WTC11 (cell line): Measurements from ENCODE around the gene IRS1. TPM values are rescaled to one million over a fixed set of nuclear protein-coding genes. Genes with fewer than 3 reads are reported as not detected.

Source experiments
- ATAC-seq: fragments of 200-7000 bp; cut with Tn5 transposase; 2 replicates; pipeline ENCODE4 v1.10.0; 2021; ENCODE audit warnings: mild to moderate bottlenecking, moderate library complexity
- CTCF ChIA-PET: fragments of 300-600 bp; sonication (Branson Sonifier 250); formaldehyde crosslinking; loops from one replicate; lab custom pipeline; 2021; ENCODE audit warnings: antibody characterized with exemption; lab: Charles Lee
- POLR2A ChIA-PET: fragments of 350-600 bp; sonication (Branson Sonifier 250); formaldehyde crosslinking; loops from one replicate; lab custom pipeline; 2021; ENCODE audit warnings: antibody characterized with exemption; lab: Charles Lee
- DNase-seq: peaks from one replicate; pipeline ENCODE4 v3.0.0; 2021; ENCODE audit warnings: low spot score
- H3K27ac Mint-ChIP-seq: 2 replicates; pipeline ENCODE4 v1.8.0; 2021; ENCODE audit warnings: mixed read lengths
- H3K27me3 Mint-ChIP-seq: 2 replicates; pipeline ENCODE4 v1.8.0; 2021; ENCODE audit warnings: low read depth, mild to moderate bottlenecking, moderate library complexity, mixed read lengths
- H3K36me3 Mint-ChIP-seq: 2 replicates; pipeline ENCODE4 v1.8.0; 2021; ENCODE audit warnings: mixed read lengths
- H3K4me1 Mint-ChIP-seq: 2 replicates; pipeline ENCODE4 v1.8.0; 2022; ENCODE audit warnings: mixed read lengths
- H3K4me3 Mint-ChIP-seq: 2 replicates; pipeline ENCODE4 v1.8.0; 2021; ENCODE audit warnings: mild to moderate bottlenecking, moderate library complexity, mixed read lengths
- H3K9me3 Mint-ChIP-seq: 2 replicates; pipeline ENCODE4 v1.8.0; 2021; ENCODE audit warnings: mixed read lengths
- ATF6 ChIP-seq: sonication (generic); formaldehyde crosslinking; IDR thresholded peaks from 2 replicates; pipeline ENCODE4 v1.8.1; 2023; ENCODE audit warnings: mild to moderate bottlenecking, missing genetic modification reagents
- CBFB ChIP-seq: sonication (generic); formaldehyde crosslinking; IDR thresholded peaks from 2 replicates; pipeline ENCODE4 v1.8.1; 2022; ENCODE audit warnings: mild to moderate bottlenecking, low read depth, missing genetic modification reagents
- CREM ChIP-seq: sonication (generic); formaldehyde crosslinking; IDR thresholded peaks from 2 replicates; pipeline ENCODE4 v1.8.1; 2022; ENCODE audit warnings: mild to moderate bottlenecking, missing genetic modification reagents, moderate library complexity
- EMX1 ChIP-seq: fragments of 250-450 bp; sonication (Bioruptor Pico); IDR thresholded peaks from 2 replicates; pipeline ENCODE4 v1.8.0; 2021; ENCODE audit warnings: mild to moderate bottlenecking
- ERG ChIP-seq: fragments of 250-450 bp; sonication (Bioruptor Pico); IDR thresholded peaks from 2 replicates; pipeline ENCODE4 v1.8.0; 2021; ENCODE audit warnings: mild to moderate bottlenecking
- ETV6 ChIP-seq: sonication (generic); formaldehyde crosslinking; IDR thresholded peaks from 2 replicates; pipeline ENCODE4 v1.8.1; 2022; ENCODE audit warnings: mild to moderate bottlenecking, missing genetic modification reagents
- GTF2I ChIP-seq: fragments of 250-450 bp; sonication (Bioruptor Pico); conservative IDR thresholded peaks from 2 replicates; pipeline ENCODE4 v1.4.0; 2021; ENCODE audit warnings: mild to moderate bottlenecking
- HMGXB4 ChIP-seq: sonication (generic); formaldehyde crosslinking; IDR thresholded peaks from 2 replicates; pipeline ENCODE4 v1.8.1; 2023; ENCODE audit warnings: mild to moderate bottlenecking, moderate library complexity, missing genetic modification reagents
- IRF2 ChIP-seq: sonication (generic); formaldehyde crosslinking; IDR thresholded peaks from 2 replicates; pipeline ENCODE4 v1.8.0; 2022; ENCODE audit warnings: low read depth, missing genetic modification reagents, borderline replicate concordance
- KAT7 ChIP-seq: sonication (generic); formaldehyde crosslinking; IDR thresholded peaks from 2 replicates; pipeline ENCODE4 v1.8.1; 2023; ENCODE audit warnings: missing genetic modification reagents, mild to moderate bottlenecking, borderline replicate concordance
- NFYB ChIP-seq: sonication (generic); formaldehyde crosslinking; conservative IDR thresholded peaks from 2 replicates; pipeline ENCODE4 v1.8.0; 2022; ENCODE audit warnings: low read depth, missing genetic modification reagents
- NR1H2 ChIP-seq: sonication (generic); formaldehyde crosslinking; IDR thresholded peaks from 2 replicates; pipeline ENCODE4 v1.9.0; 2021; ENCODE audit warnings: mild to moderate bottlenecking, moderate library complexity, missing genetic modification reagents
- NR3C1 ChIP-seq: sonication (generic); formaldehyde crosslinking; conservative IDR thresholded peaks from 2 replicates; pipeline ENCODE4 v1.8.1; 2023; ENCODE audit warnings: low read depth, mild to moderate bottlenecking, missing genetic modification reagents
- PRRX2 ChIP-seq: fragments of 250-450 bp; sonication (Bioruptor Pico); IDR thresholded peaks from 2 replicates; pipeline ENCODE4 v1.8.0; 2021; ENCODE audit warnings: mild to moderate bottlenecking
- SMAD4 ChIP-seq: sonication (generic); formaldehyde crosslinking; IDR thresholded peaks from 2 replicates; pipeline ENCODE4 v1.8.0; 2022; ENCODE audit warnings: mild to moderate bottlenecking, missing genetic modification reagents
- SOX15 ChIP-seq: fragments of 250-450 bp; sonication (Bioruptor Pico); IDR thresholded peaks from 2 replicates; pipeline ENCODE4 v1.9.0; 2021; ENCODE audit warnings: mild to moderate bottlenecking
- SP1 ChIP-seq: sonication (generic); formaldehyde crosslinking; conservative IDR thresholded peaks from 2 replicates; pipeline ENCODE4 v1.8.1; 2022; ENCODE audit warnings: missing genetic modification reagents
- TCF7 ChIP-seq: sonication (generic); formaldehyde crosslinking; IDR thresholded peaks from 2 replicates; pipeline ENCODE4 v1.8.0; 2022; ENCODE audit warnings: mild to moderate bottlenecking, low read depth, missing genetic modification reagents, moderate library complexity
- USF1 ChIP-seq: sonication (generic); formaldehyde crosslinking; IDR thresholded peaks from 2 replicates; pipeline ENCODE4 v1.8.0; 2022; ENCODE audit warnings: mild to moderate bottlenecking, missing genetic modification reagents
- ZBTB21 ChIP-seq: sonication (generic); formaldehyde crosslinking; IDR thresholded peaks from 2 replicates; pipeline ENCODE4 v1.8.1; 2023; ENCODE audit warnings: mild to moderate bottlenecking, missing genetic modification reagents, borderline replicate concordance
- ZMAT4 ChIP-seq: fragments of 250-450 bp; sonication (Bioruptor Pico); IDR thresholded peaks from 2 replicates; pipeline ENCODE4 v1.9.0; 2021; ENCODE audit warnings: mild to moderate bottlenecking
- ZNF232 ChIP-seq: sonication (generic); formaldehyde crosslinking; IDR thresholded peaks from 2 replicates; pipeline ENCODE4 v1.8.0; 2022; ENCODE audit warnings: mild to moderate bottlenecking, missing genetic modification reagents
- ZNF263 ChIP-seq: sonication (generic); formaldehyde crosslinking; IDR thresholded peaks from 2 replicates; pipeline ENCODE4 v1.8.1; 2022; ENCODE audit warnings: low read depth, mild to moderate bottlenecking, moderate library complexity, missing genetic modification reagents
- ZNF281 ChIP-seq: sonication (generic); formaldehyde crosslinking; IDR thresholded peaks from 2 replicates; pipeline ENCODE4 v1.8.0; 2023; ENCODE audit warnings: mild to moderate bottlenecking, missing genetic modification reagents
- ZNF396 ChIP-seq: fragments of 250-450 bp; sonication (Bioruptor Pico); IDR thresholded peaks from 2 replicates; pipeline ENCODE4 v1.8.0; 2021; ENCODE audit warnings: mild to moderate bottlenecking, moderate library complexity, borderline replicate concordance
- total RNA-seq: library from RNA; stranded (reverse); gene quantifications from 3 replicates; pipeline ENCODE4 v1.2.3, GENCODE V29; 2021
- TF ChIP-seq, protein P1 (sequence below): sonication (generic); formaldehyde crosslinking; IDR thresholded peaks from 2 replicates; pipeline ENCODE4 v1.8.1; 2023; ENCODE audit warnings: mild to moderate bottlenecking, missing genetic modification reagents, moderate library complexity
- TF ChIP-seq, protein P2 (sequence below): sonication (generic); formaldehyde crosslinking; IDR thresholded peaks from 2 replicates; pipeline ENCODE4 v1.8.0; 2022; ENCODE audit warnings: mild to moderate bottlenecking, missing genetic modification reagents

The IRS1 gene
- total RNA-seq, 1 experiment from 2014 or later = 22.9 TPM

DNA sequence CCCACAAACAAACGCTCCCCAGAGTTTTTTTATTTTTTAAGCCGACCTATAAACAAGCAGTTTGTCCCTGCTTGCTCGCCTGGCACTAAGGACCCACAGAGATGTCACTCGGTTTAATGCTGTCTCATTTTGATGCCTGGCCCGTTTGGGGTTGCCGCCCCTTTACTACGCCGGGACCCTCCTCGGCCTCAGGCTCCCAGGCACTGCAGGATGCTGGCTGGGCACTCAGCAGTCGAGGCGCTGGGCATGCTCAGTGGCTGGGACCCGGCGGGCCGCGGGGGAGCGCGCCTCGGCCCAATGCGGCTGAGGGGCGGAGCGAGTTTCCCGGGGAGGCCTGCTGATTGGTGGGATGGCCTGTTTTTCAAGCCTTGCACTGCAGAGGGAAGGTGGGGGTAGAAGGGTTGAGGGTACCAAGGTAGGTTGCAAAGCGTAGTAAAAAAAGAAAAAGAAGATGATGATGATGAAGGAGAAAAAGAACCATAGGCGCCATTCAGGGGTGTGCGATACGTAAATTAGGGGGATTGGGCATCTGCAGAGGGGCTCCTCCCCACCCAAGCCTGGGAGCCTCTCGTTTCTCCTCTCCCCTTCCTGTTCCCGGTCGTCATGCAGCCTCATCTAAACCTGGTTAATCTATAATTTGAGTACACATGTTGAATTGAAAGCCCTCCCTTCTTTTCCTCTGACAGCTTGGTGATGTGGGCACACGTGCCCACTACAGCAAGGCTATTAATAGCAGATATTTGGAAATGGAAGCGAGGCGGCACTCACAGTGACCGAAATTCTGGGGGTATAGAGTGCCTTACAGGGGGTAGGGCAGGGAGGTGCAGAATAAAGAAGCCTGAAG, 1.5 kb upstream of the IRS1 start:
- peaks cover 33% of the 10 kb centered on the region for H3K4me1 Mint-ChIP-seq
- DNase-seq = peak; percentile 91
- ATAC-seq = peak; percentile 76
- ChIA-PET CTCF (interaction anchor here (1.0 to 1.5 kb wide), 3 partner anchors 34 to 585 kb away, joined by 3 to 4 read pairs (median 3); no protein-coding TSS in a partner anchor), POLR2A (interaction anchor here (1.9 kb wide), 1 partner anchor 770 kb away, joined by 7 read pairs; no protein-coding TSS in a partner anchor)
- no peaks in the 10 kb centered on the region for H3K9me3 Mint-ChIP-seq
- H3K27me3 Mint-ChIP-seq = no peaks in the 10 kb centered on the region
- H3K4me3 Mint-ChIP-seq = peak overlapping the region; percentile 85
- peaks cover 13% of the 10 kb centered on the region for H3K36me3 Mint-ChIP-seq
- H3K27ac Mint-ChIP-seq = peak overlapping the region; percentile 72
- peak; percentile 58; the same call in 1 of the 2 replicates for TF ChIP-seq ETV6 (CRISPR knock-in tag)
- no peak for TF ChIP-seq ZBTB21 (CRISPR knock-in tag)
- TF ChIP-seq CBFB = no peak
- TF ChIP-seq NFYB = peak; percentile 85
- no peak for TF ChIP-seq ZMAT4 (CRISPR knock-in tag)
- TF ChIP-seq ZNF396 (CRISPR knock-in tag) = no peak
- no peak for TF ChIP-seq NR3C1
- no peak for TF ChIP-seq NR1H2 (CRISPR knock-in tag)
- TF ChIP-seq ZNF263 = no peak
- no peak for TF ChIP-seq GTF2I (CRISPR knock-in tag)
- no peak for TF ChIP-seq CREM (CRISPR knock-in tag)
- no peak for TF ChIP-seq ERG
- TF ChIP-seq ZNF281 (CRISPR knock-in tag) = no peak
- no peak for TF ChIP-seq ATF6 (CRISPR knock-in tag)
- TF ChIP-seq, protein P1, sequence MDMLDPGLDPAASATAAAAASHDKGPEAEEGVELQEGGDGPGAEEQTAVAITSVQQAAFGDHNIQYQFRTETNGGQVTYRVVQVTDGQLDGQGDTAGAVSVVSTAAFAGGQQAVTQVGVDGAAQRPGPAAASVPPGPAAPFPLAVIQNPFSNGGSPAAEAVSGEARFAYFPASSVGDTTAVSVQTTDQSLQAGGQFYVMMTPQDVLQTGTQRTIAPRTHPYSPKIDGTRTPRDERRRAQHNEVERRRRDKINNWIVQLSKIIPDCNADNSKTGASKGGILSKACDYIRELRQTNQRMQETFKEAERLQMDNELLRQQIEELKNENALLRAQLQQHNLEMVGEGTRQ = no peak
- no peak for TF ChIP-seq KAT7 (CRISPR knock-in tag)
- no peak for TF ChIP-seq USF1 (CRISPR knock-in tag)
- TF ChIP-seq, protein P2, sequence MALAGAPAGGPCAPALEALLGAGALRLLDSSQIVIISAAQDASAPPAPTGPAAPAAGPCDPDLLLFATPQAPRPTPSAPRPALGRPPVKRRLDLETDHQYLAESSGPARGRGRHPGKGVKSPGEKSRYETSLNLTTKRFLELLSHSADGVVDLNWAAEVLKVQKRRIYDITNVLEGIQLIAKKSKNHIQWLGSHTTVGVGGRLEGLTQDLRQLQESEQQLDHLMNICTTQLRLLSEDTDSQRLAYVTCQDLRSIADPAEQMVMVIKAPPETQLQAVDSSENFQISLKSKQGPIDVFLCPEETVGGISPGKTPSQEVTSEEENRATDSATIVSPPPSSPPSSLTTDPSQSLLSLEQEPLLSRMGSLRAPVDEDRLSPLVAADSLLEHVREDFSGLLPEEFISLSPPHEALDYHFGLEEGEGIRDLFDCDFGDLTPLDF = no peak
- no peak for TF ChIP-seq PRRX2
- TF ChIP-seq SMAD4 = no peak
- TF ChIP-seq SP1 = peak; percentile 66; the same call in 1 of the 2 replicates
- no peak for TF ChIP-seq IRF2
- TF ChIP-seq HMGXB4 (CRISPR knock-in tag) = no peak
- no peak for TF ChIP-seq TCF7 (CRISPR knock-in tag)
- no peak for TF ChIP-seq EMX1
- no peak for TF ChIP-seq ZNF232 (CRISPR knock-in tag)
- TF ChIP-seq SOX15 (CRISPR knock-in tag) = no peak
